ENCODE data around the gene PITPNB. TPM values are rescaled to one million over a fixed set of nuclear protein-coding genes. Genes with fewer than 3 reads are reported as not detected.

The PITPNB gene
- total RNA-seq, 1 donor from 2014 or later, result 86.6 TPM

- Mint-ChIP-seq H3K4me3 (ENCODE audit: unreplicated experiment) (no peak overlapping the region), H3K9me3 (ENCODE audit: unreplicated experiment) (no peaks in the 10 kb centered on the region), H3K36me3 (ENCODE audit: unreplicated experiment) (peaks cover 45% of the 10 kb centered on the region), H3K27ac (ENCODE audit: unreplicated experiment) (no peak overlapping the region), H3K27me3 (ENCODE audit: unreplicated experiment) (no peaks in the 10 kb centered on the region), H3K4me1 (ENCODE audit: unreplicated experiment) (no peaks in the 10 kb centered on the region)
- TF ChIP-seq CTCF (IDR thresholded peaks at IDR 0.05), result no peak
- DNase-seq (ENCODE audit: extremely low spot score, unreplicated experiment), result no peak
Measured at GRCh38 chr22:27900153-27900552, 18.9 kb downstream of the PITPNB start.

- no peak for DNase-seq (ENCODE audit: extremely low spot score, unreplicated experiment)
- Mint-ChIP-seq H3K27ac (ENCODE audit: unreplicated experiment) (no peak overlapping the region), H3K4me3 (ENCODE audit: unreplicated experiment) (no peak overlapping the region), H3K9me3 (ENCODE audit: unreplicated experiment) (no peaks in the 10 kb centered on the region), H3K36me3 (ENCODE audit: unreplicated experiment) (peaks cover 60% of the 10 kb centered on the region), H3K4me1 (ENCODE audit: unreplicated experiment) (no peaks in the 10 kb centered on the region), H3K27me3 (ENCODE audit: unreplicated experiment) (no peaks in the 10 kb centered on the region)
- TF ChIP-seq CTCF (IDR thresholded peaks at IDR 0.05), result no peak
Measured at GRCh38 chr22:27896245-27896644, 22.8 kb downstream of the PITPNB start.

- no peaks in the 10 kb centered on the region for H3K4me1 Mint-ChIP-seq (ENCODE audit: unreplicated experiment)
Measured at GRCh38 chr22:27895600-27895999, 23.5 kb downstream of the PITPNB start.

GRCh38 chr22:27892811-27893210 is 26.2 kb downstream of the PITPNB start:
- Mint-ChIP-seq H3K4me3 (ENCODE audit: unreplicated experiment) (no peak overlapping the region), H3K9me3 (ENCODE audit: unreplicated experiment) (no peaks in the 10 kb centered on the region), H3K27ac (ENCODE audit: unreplicated experiment) (peak overlapping the region; percentile 23), H3K36me3 (ENCODE audit: unreplicated experiment) (peaks cover 62% of the 10 kb centered on the region), H3K27me3 (ENCODE audit: unreplicated experiment) (no peaks in the 10 kb centered on the region), H3K4me1 (ENCODE audit: unreplicated experiment) (peaks cover 2% of the 10 kb centered on the region)
- no peak for TF ChIP-seq CTCF (IDR thresholded peaks at IDR 0.05)
- DNase-seq (ENCODE audit: extremely low spot score, unreplicated experiment), result no peak

More at GRCh38 chr22:27895600-27895999, 23.5 kb downstream of the PITPNB start:
- Mint-ChIP-seq H3K27ac (ENCODE audit: unreplicated experiment) (no peak overlapping the region), H3K9me3 (ENCODE audit: unreplicated experiment) (no peaks in the 10 kb centered on the region), H3K4me3 (ENCODE audit: unreplicated experiment) (no peak overlapping the region), H3K36me3 (ENCODE audit: unreplicated experiment) (peaks cover 59% of the 10 kb centered on the region), H3K27me3 (ENCODE audit: unreplicated experiment) (no peaks in the 10 kb centered on the region)
- TF ChIP-seq CTCF (IDR thresholded peaks at IDR 0.05), result no peak
- DNase-seq (ENCODE audit: extremely low spot score, unreplicated experiment), result no peak

GRCh38 chr22:27892064-27892463 is 27.0 kb downstream of the PITPNB start:
- Mint-ChIP-seq H3K4me3 (ENCODE audit: unreplicated experiment) (no peak overlapping the region), H3K36me3 (ENCODE audit: unreplicated experiment) (peaks cover 60% of the 10 kb centered on the region), H3K4me1 (ENCODE audit: unreplicated experiment) (peaks cover 10% of the 10 kb centered on the region), H3K27ac (ENCODE audit: unreplicated experiment) (no peak overlapping the region), H3K27me3 (ENCODE audit: unreplicated experiment) (no peaks in the 10 kb centered on the region), H3K9me3 (ENCODE audit: unreplicated experiment) (no peaks in the 10 kb centered on the region)
- no peak for TF ChIP-seq CTCF (IDR thresholded peaks at IDR 0.05)
- DNase-seq (ENCODE audit: extremely low spot score, unreplicated experiment), result no peak

All from osteocyte (in vitro differentiated cells).